ENCODE data around the gene GPR78.
"Not testable (repeated sequence)": the region's sequence is repeated elsewhere in the genome, so short reads cannot be mapped to it uniquely, and the experiment has no call there.

GPR78 gene

GRCh38 chr4:8575457-8575856 lies 4.7 kb upstream of the GPR78 start:
- Histone ChIP-seq H3K36me3 (ENCODE audit: control insufficient read depth, insufficient read depth, low read length) (no peaks in the 10 kb centered on the region), H3K9me3 (ENCODE audit: control insufficient read depth, low read length) (no peaks in the 10 kb centered on the region), H3K27me3 (ENCODE audit: control insufficient read depth, insufficient read depth, low read length) (peaks cover 12% of the 10 kb centered on the region), H3K4me1 (ENCODE audit: control insufficient read depth, insufficient read depth, low read length) (no peaks in the 10 kb centered on the region), H3K4me3 (ENCODE audit: low read length) (no peak overlapping the region), H3K9ac (ENCODE audit: low read length) (no peak overlapping the region)

GRCh38 chr4:8576591-8576990 lies 3.6 kb upstream of the GPR78 start:
- H3K9me3 ChIP-seq (ENCODE audit: control insufficient read depth, low read length); H3K4me3 ChIP-seq (ENCODE audit: low read length); H3K4me1 ChIP-seq (ENCODE audit: control insufficient read depth, insufficient read depth, low read length); H3K9ac ChIP-seq (ENCODE audit: low read length); H3K36me3 ChIP-seq (ENCODE audit: control insufficient read depth, insufficient read depth, low read length): not testable (repeated sequence)
- peaks cover 22% of the 10 kb centered on the region for H3K27me3 ChIP-seq (ENCODE audit: control insufficient read depth, insufficient read depth, low read length)

- Histone ChIP-seq H3K36me3 (ENCODE audit: control insufficient read depth, insufficient read depth, low read length) (no peaks in the 10 kb centered on the region), H3K4me3 (ENCODE audit: low read length) (no peak overlapping the region), H3K27me3 (ENCODE audit: control insufficient read depth, insufficient read depth, low read length) (peaks cover 26% of the 10 kb centered on the region), H3K4me1 (ENCODE audit: control insufficient read depth, insufficient read depth, low read length) (no peaks in the 10 kb centered on the region), H3K9me3 (ENCODE audit: control insufficient read depth, low read length) (no peaks in the 10 kb centered on the region), H3K9ac (ENCODE audit: low read length) (no peak overlapping the region)
Observed at GRCh38 chr4:8577046-8577445, 3.1 kb upstream of the GPR78 start.

- H3K9me3 ChIP-seq (ENCODE audit: control insufficient read depth, low read length), result no peaks in the 10 kb centered on the region
- peaks cover 31% of the 10 kb centered on the region for H3K27me3 ChIP-seq (ENCODE audit: control insufficient read depth, insufficient read depth, low read length)
- H3K4me3 ChIP-seq (ENCODE audit: low read length), result no peak overlapping the region
- no peaks in the 10 kb centered on the region for H3K4me1 ChIP-seq (ENCODE audit: control insufficient read depth, insufficient read depth, low read length)
- H3K9ac ChIP-seq (ENCODE audit: low read length), result no peak overlapping the region
- no peaks in the 10 kb centered on the region for H3K36me3 ChIP-seq (ENCODE audit: control insufficient read depth, insufficient read depth, low read length)
Observed at GRCh38 chr4:8577972-8578371, 2.2 kb upstream of the GPR78 start.

GRCh38 chr4:8578717-8579116 lies 1.5 kb upstream of the GPR78 start:
- no peak overlapping the region for H3K9ac ChIP-seq (ENCODE audit: low read length)
- no peaks in the 10 kb centered on the region for H3K9me3 ChIP-seq (ENCODE audit: control insufficient read depth, low read length)
- no peaks in the 10 kb centered on the region for H3K36me3 ChIP-seq (ENCODE audit: control insufficient read depth, insufficient read depth, low read length)
- H3K4me3 ChIP-seq (ENCODE audit: low read length), result no peak overlapping the region
- peaks cover 31% of the 10 kb centered on the region for H3K27me3 ChIP-seq (ENCODE audit: control insufficient read depth, insufficient read depth, low read length)
- H3K4me1 ChIP-seq (ENCODE audit: control insufficient read depth, insufficient read depth, low read length), result no peaks in the 10 kb centered on the region

GRCh38 chr4:8579526-8580320 lies 469 bp upstream of the GPR78 start:
- Histone ChIP-seq H3K9ac (ENCODE audit: low read length) (no peak overlapping the region), H3K27me3 (ENCODE audit: control insufficient read depth, insufficient read depth, low read length) (peaks cover 31% of the 10 kb centered on the region), H3K4me3 (ENCODE audit: low read length) (no peak overlapping the region)

GRCh38 chr4:8581094-8581861 lies 1.1 kb downstream of the GPR78 start:
- Histone ChIP-seq H3K27me3 (ENCODE audit: control insufficient read depth, insufficient read depth, low read length) (peaks cover 39% of the 10 kb centered on the region), H3K4me3 (ENCODE audit: low read length) (no peak overlapping the region), H3K9me3 (ENCODE audit: control insufficient read depth, low read length) (no peaks in the 10 kb centered on the region), H3K9ac (ENCODE audit: low read length) (no peak overlapping the region), H3K4me1 (ENCODE audit: control insufficient read depth, insufficient read depth, low read length) (no peaks in the 10 kb centered on the region), H3K36me3 (ENCODE audit: control insufficient read depth, insufficient read depth, low read length) (no peaks in the 10 kb centered on the region)

More at GRCh38 chr4:8579526-8580320, 469 bp upstream of the GPR78 start:
- no peaks in the 10 kb centered on the region for H3K36me3 ChIP-seq (ENCODE audit: control insufficient read depth, insufficient read depth, low read length)
- no peaks in the 10 kb centered on the region for H3K9me3 ChIP-seq (ENCODE audit: control insufficient read depth, low read length)
- H3K4me1 ChIP-seq (ENCODE audit: control insufficient read depth, insufficient read depth, low read length), result no peaks in the 10 kb centered on the region

- Histone ChIP-seq H3K36me3 (ENCODE audit: control insufficient read depth, insufficient read depth, low read length) (no peaks in the 10 kb centered on the region), H3K4me1 (ENCODE audit: control insufficient read depth, insufficient read depth, low read length) (no peaks in the 10 kb centered on the region), H3K4me3 (ENCODE audit: low read length) (no peak overlapping the region), H3K9me3 (ENCODE audit: control insufficient read depth, low read length) (no peaks in the 10 kb centered on the region), H3K27me3 (ENCODE audit: control insufficient read depth, insufficient read depth, low read length) (peaks cover 43% of the 10 kb centered on the region), H3K9ac (ENCODE audit: low read length) (no peak overlapping the region)
Observed at GRCh38 chr4:8582016-8582415, 1.8 kb downstream of the GPR78 start.

- no peak overlapping the region for H3K9ac ChIP-seq (ENCODE audit: low read length)
- peaks cover 43% of the 10 kb centered on the region for H3K27me3 ChIP-seq (ENCODE audit: control insufficient read depth, insufficient read depth, low read length)
- H3K9me3 ChIP-seq (ENCODE audit: control insufficient read depth, low read length), result no peaks in the 10 kb centered on the region
- no peaks in the 10 kb centered on the region for H3K4me1 ChIP-seq (ENCODE audit: control insufficient read depth, insufficient read depth, low read length)
- H3K4me3 ChIP-seq (ENCODE audit: low read length), result no peak overlapping the region
- H3K36me3 ChIP-seq (ENCODE audit: control insufficient read depth, insufficient read depth, low read length), result no peaks in the 10 kb centered on the region
Observed at GRCh38 chr4:8582436-8582835, 2.2 kb downstream of the GPR78 start.

GRCh38 chr4:8582941-8583654 lies 2.9 kb downstream of the GPR78 start:
- no peaks in the 10 kb centered on the region for H3K36me3 ChIP-seq (ENCODE audit: control insufficient read depth, insufficient read depth, low read length)
- H3K4me1 ChIP-seq (ENCODE audit: control insufficient read depth, insufficient read depth, low read length), result no peaks in the 10 kb centered on the region
- H3K9me3 ChIP-seq (ENCODE audit: control insufficient read depth, low read length), result no peaks in the 10 kb centered on the region
- H3K4me3 ChIP-seq (ENCODE audit: low read length), result no peak overlapping the region
- H3K27me3 ChIP-seq (ENCODE audit: control insufficient read depth, insufficient read depth, low read length), result peaks cover 39% of the 10 kb centered on the region
- H3K9ac ChIP-seq (ENCODE audit: low read length), result no peak overlapping the region

GRCh38 chr4:8583655-8584025 lies 3.4 kb downstream of the GPR78 start:
- Histone ChIP-seq H3K4me3 (ENCODE audit: low read length) (no peak overlapping the region), H3K9me3 (ENCODE audit: control insufficient read depth, low read length) (no peaks in the 10 kb centered on the region), H3K36me3 (ENCODE audit: control insufficient read depth, insufficient read depth, low read length) (no peaks in the 10 kb centered on the region), H3K4me1 (ENCODE audit: control insufficient read depth, insufficient read depth, low read length) (no peaks in the 10 kb centered on the region), H3K27me3 (ENCODE audit: control insufficient read depth, insufficient read depth, low read length) (peaks cover 39% of the 10 kb centered on the region), H3K9ac (ENCODE audit: low read length) (no peak overlapping the region)

GRCh38 chr4:8585186-8585585 lies 5.0 kb downstream of the GPR78 start:
- Histone ChIP-seq H3K4me3 (ENCODE audit: low read length) (no peak overlapping the region), H3K9me3 (ENCODE audit: control insufficient read depth, low read length) (no peaks in the 10 kb centered on the region), H3K36me3 (ENCODE audit: control insufficient read depth, insufficient read depth, low read length) (no peaks in the 10 kb centered on the region), H3K27me3 (ENCODE audit: control insufficient read depth, insufficient read depth, low read length) (peaks cover 34% of the 10 kb centered on the region), H3K9ac (ENCODE audit: low read length) (no peak overlapping the region), H3K4me1 (ENCODE audit: control insufficient read depth, insufficient read depth, low read length) (no peaks in the 10 kb centered on the region)

Measured in mucosa of stomach (tissue), 1 donor.